Activated CD8-positive, alpha-beta memory T cell treated with anti-CD3 and anti-CD28 coated beads, Interleukin-2, amount 50 U/mL, for 4 hours (primary cell): ENCODE measurements around the gene ARF4.
A peak's percentile ranks its signal among the peaks of the same experiment; 100 is the strongest.
"Not testable (repeated sequence)": the region's sequence is repeated elsewhere in the genome, so short reads cannot be mapped to it uniquely, and the experiment has no call there.

Experiments
- DNase-seq: peaks from one replicate; pipeline ENCODE4 v3.0.0-alpha.2; 2020

Gene ARF4

DNA sequence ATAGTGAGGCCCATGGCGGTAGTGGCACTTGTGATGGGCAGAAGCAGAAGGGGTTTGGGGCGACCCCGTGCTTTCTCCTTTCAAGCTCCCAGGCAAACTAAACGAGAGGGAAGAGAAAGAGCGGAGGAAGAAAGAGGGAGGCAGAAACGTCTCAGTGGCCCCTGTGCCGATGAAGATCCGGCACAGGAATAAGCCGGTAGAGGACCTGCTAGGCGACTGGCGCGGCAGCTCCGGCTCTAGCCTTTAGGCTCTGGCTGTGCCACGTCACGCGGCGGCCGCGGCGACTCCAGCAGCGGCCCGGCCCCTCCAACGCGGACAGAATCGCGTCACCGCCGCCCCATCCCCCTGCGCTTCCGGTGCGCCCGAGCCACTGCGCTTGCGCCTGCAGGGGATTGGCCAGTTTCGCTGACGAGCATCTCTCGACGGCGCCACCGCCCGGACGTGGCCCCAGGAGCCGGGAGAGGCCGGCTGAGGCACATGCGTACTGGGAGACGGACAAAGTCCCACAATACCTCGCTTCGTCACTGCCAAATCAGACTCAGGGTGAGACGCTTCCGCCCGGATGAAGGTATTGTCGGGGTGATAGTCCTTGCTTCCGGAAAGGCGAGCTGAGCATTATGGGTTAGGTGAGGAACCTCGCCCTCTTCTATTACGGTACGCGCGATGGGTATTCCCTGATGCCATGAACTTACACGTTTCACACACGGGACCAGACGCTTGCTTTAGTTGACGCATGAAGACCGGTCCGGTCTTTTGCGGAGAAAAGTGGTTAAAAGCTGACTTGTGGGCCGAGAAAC, at the start of gene ARF4:
Gene ARF4 (minus strand): TSS at position 218 of the 797 bp plus-strand sequence. CDS start 204 bp downstream, at position 14.
- DNase-seq: peak; percentile 99

- DNase-seq: no peak
These were observed 49.6 kb upstream of the ARF4 start for GRCh38 chr3:57646723-57647122.

GRCh38 chr3:57644740-57645139, 47.6 kb upstream of the ARF4 start:
- no peak for DNase-seq

DNA sequence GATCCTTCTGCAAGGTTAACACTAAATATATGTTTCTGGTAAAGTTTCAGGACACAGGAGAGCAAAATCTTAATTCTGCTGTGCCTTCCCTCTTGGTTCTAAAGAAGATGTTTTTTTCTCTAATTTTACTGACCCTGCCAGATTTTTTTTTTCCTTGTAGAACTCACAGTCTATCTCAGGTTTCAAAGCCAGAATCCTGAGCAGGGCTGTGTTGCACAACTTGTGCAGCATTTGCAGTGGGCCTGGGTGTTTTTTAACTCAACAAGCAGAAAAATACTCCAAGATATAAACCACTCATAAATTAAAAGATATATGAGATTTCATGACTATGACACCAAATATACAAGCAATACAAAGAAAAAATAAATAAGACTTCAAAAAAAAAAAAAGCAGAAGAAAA, 40.2 kb upstream of the ARF4 start:
- no peak for DNase-seq

GRCh38 chr3:57634259-57634658, 37.1 kb upstream of the ARF4 start:
- not testable (repeated sequence) for DNase-seq

DNA sequence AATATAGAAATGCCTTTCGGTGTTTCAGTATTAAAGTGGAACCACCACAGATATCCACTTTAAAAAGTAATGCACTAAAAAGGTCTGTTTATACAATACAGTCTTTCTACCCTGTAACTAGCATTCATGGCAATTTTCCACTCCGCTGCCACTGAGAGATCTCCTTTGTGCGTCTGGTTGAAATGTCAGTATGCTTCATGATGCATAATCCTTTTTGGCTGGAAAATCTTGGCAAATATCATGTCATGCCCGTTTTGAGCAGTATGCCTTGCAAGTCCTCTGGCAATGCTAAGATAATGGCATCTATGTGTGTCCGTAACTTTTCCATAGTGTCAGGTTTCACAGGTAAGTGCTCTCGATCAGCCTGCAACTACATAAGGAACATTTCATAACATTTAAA, 30.8 kb upstream of the ARF4 start:
- no peak for DNase-seq

DNA sequence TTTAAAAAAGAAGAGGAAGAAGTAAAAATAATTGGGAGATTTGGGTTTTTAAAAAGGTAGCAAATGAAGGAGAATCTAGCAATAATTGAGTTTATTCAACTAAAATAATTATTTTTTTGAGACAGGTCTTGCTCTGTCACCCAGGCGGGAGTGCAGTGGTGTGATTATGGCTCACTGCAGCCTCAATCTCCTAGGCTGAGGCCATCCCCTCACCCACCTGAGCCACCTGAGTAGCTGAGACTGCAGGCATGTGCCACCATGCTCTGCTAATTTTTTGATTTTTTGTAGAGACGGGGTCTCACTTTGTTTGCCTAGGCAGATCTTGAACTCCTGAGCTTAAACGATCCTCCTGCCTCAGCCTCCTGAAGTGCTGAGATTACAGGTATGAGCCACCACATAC, 27.7 kb upstream of the ARF4 start:
- DNase-seq: no peak

- DNase-seq: no peak
These were observed 25.2 kb upstream of the ARF4 start for GRCh38 chr3:57622362-57622761.

GRCh38 chr3:57617739-57618138, 20.6 kb upstream of the ARF4 start:
- no peak for DNase-seq

DNA sequence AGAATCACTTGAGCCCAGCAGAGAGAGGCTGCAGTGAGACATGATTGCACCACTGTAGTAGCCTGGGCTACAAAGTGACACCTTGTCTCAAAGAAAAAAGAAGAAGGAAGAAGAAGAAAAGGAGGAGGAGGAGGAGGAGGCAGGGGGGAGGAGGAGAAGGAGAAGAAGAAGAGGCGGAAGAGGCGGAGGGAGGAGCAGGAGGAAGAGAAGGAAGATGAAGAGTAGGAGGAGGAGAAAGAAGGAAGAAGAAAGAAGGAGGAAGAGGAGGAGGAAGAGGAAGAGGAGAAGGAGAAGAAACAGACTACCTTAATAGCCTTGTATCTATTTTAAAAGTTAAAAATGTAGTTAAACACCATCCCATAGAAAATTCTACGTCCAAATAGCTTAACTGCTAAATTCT, 19.1 kb upstream of the ARF4 start:
- DNase-seq: no peak

- DNase-seq: not testable (repeated sequence)
These were observed 14.7 kb upstream of the ARF4 start for GRCh38 chr3:57611870-57612269.

DNA sequence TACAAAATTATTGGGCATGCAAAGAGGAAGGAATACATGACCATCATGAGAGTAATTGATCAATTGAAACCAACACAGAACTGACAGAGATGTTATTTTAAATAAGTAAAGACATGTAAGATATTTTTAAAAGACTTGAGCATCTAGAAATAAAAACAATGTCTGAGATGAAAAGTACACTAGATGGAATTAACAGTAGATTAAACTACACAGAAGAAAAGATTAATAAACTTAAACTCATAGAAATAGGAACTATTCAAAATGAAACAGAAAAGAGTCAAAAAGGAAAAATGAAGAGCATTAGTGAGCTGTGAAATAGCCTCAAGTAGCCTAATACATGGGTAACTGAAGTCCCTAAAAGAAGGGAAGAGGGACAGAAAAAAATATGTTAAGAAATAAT, 8.5 kb upstream of the ARF4 start:
- no peak for DNase-seq

DNA sequence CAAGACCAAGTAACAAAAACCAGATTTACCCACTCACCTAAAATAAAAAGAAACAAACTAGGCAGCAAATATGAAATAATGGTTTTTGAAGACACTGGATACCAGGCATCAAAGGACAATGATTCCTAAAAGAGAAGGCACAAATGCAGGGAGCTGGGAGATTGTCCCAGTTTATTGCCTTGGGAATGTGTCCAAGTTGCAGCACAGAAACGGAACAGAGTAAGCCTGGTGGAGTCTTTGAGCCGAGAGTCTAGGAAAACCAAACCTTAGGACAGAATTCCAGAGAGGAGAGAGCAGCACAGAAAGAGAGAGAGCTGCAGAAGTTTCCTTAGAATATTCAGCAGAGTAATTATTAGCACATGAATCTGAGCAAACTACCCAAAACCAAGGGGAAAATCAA, 7.8 kb upstream of the ARF4 start:
- DNase-seq: no peak

- DNase-seq: no peak
These were observed 3.1 kb upstream of the ARF4 start for GRCh38 chr3:57600195-57600594.

DNA sequence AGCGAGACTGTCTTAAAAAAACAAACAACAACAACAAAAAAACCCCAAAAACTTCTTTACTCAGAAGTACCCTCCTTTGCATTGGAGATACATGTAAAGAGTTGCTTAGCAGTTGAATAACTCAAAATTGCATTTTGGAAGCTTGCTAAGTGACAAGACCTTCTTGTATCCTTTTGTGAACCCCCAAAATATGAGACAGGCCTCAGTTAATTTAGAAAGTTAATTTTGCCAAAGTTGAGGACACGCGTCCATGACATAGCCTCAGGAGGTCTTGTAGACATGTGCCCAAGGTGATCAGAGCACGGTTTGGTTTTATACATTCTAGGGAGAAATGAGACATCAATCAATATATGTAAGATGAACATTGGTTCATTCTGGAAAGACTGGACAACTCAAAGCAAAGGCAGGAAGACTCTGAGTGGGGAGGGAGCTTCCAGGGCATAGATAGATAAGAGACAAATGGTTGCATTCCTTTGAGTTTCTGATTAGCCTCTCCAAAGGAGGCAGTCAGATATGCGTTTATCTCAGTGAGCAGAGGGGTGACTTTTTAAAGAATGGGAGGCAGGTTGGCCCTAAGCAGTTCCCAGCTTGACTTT, 1.7 kb upstream of the ARF4 start:
- no peak for DNase-seq

GRCh38 chr3:57596495-57597126, 533 bp downstream of the ARF4 start:
- peak; percentile 44 for DNase-seq

DNA sequence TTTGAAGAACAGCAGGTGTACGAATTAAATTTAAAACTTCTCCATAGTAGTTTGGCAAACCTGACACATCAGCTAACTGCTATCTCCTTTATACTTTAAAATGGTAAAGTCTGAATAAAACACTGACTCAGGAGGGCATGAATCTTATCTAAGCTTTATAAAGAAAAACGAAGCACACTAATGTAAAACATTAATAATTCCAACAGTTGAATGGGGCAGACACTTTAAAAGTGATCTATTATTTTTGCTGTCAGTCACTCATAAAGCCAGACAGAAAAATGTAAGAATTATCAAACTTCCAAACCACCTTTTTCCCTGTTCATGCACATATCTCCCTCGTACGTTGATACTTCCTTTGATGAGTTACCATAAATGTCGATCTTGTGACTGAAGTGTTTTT, 2.6 kb downstream of the ARF4 start:
- no peak for DNase-seq

GRCh38 chr3:57594144-57594543, 3.0 kb downstream of the ARF4 start:
- no peak for DNase-seq

DNA sequence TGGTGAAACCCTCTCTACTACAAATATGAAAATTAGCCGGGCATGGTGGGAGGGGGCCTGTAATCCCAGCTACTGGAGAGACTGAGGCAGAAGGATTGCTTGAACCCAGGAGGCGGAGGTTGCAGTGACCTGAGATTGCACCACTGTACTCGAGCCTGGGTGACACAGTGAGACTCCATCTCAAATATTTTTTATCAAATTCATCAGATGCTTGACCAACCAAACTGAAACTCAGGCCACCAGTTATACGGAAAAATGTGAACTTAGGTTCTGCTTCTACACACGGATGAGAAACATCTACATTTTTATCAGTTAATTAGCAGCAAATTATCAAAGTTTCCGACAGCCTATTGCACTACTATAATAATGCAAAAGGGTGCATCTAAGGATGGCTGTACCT, 4.8 kb downstream of the ARF4 start:
- no peak for DNase-seq

DNA sequence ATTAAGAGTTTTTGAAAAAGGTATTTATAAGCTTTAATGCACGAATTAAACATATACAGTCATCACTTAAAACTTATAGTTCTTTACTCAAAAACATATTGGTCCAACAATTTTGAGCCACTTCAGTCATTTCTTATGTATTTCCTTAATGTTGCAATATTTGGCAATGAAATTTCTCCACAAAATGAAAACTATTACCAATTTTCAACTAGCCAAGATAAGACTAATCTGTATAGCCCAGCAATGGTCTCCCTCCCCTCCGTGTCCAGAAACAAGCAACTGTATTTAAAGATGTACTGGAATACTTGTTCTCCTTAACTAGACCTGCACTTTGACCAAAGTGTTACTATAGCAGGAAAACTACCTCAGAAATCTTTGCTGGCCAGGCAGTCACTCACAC, 9.2 kb downstream of the ARF4 start:
- no peak for DNase-seq

GRCh38 chr3:57586778-57587177, 10.4 kb downstream of the ARF4 start:
- DNase-seq: no peak

DNA sequence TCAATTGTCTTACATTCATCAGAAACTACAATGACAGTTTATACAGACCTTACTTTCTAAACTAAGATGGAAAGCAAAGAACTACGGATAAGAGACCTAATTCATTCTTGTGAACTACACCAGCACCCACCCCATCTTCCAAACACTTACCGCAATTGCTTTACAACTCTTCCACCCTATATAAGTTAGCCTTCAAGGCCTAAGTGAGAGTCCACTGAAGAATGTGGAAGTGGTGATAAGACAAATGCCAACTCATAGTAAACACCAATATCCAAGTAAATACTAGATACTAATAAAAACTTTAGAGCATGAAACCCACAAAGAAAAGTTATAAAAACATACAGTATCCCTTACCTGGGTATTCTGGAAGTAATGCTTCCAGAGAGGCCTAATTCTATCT, 13.6 kb downstream of the ARF4 start:
- DNase-seq: no peak

DNA sequence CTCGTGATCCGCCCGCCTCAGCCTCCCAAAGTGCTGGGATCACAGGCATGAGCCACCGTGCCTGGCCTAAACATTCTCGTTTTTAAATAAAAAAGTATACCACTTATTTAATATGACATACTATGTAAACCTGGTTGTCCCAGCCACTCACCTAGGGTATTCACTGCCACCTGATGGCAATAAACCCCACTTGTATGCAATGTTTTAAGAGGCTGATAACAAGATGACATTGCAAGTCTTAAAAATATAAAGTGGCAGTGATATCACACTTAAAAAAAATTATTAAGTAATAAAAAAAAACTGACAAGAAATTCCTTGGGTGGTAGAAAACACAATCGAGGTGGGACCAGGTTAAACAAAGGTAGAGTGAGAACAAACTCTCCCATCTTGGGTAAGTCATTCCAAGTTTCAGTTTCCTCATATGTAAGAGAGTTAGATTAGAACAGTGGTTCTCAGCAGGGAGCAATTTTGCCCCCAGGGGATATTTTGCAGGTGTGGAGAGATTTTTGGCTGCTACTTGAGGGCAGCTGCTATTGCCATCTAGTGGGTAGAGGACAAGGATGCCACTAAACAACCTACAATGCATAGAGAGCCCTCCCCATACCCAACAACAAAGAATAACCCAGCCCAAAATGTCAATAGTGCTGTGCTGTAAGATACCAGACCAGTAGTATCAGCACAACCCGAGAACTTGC, 14.5 kb downstream of the ARF4 start:
- DNase-seq: no peak

DNA sequence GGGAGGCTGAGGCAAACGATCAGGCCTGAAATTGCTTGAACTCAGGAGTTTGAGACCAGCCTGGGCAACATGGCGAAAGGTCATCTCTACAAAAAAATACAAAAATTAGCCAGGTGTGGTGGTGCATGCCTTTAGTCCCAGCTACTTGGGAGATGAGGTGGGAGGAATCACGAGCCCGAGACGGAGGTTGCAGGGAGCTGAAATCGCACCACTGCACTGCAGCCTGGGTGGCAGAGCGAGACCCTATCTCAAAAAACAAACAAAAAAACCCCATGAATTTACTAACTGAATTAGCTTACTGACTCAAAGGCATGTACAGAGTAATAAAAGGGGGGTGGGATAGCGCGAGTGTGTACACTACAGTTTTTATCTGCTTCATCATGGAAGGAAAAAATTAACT, 19.3 kb downstream of the ARF4 start:
- DNase-seq: no peak
